Lower leg skin (tissue), 3 donors: ENCODE results near the gene MRPS7.

Source experiments
- POLR2A ChIP-seq, 2 donors: fragments of 450-650 bp; IDR thresholded peaks; one replicate each; pipeline ENCODE4 v1.6.1; 2016 to 2017; ENCODE audit warnings: antibody characterized with exemption in 2 of 2, mild to moderate bottlenecking in 1 of 2, moderate library complexity in 1 of 2
- TF ChIP-seq, protein P1 (sequence below), 3 donors: fragments of 450-650 bp; IDR thresholded peaks; one replicate each; pipeline ENCODE4 v1.5.1; 2016; ENCODE audit warnings: antibody characterized with exemption in 3 of 3, mild to moderate bottlenecking in 3 of 3, moderate library complexity in 2 of 3

DNA sequence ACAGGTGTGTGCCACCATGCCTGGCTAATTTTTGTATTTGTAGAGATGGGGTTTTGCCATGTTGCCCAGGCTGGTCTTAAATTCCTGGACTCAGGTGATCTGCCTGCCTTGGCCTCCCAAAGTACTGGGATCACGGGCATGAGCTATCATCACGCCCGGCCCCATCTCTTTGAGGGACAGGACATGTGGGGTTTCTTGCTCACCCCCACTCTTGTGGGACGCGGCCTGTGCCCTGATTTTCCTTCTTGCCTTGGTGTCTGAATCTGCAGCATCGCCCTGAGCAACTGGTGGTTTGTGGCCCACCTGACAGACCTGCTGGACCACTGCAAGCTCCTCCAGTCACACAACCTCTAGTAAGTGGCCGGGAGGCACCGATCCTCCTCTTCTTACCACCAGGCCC is 30.6 kb upstream of the MRPS7 start:
- TF ChIP-seq, protein P1, sequence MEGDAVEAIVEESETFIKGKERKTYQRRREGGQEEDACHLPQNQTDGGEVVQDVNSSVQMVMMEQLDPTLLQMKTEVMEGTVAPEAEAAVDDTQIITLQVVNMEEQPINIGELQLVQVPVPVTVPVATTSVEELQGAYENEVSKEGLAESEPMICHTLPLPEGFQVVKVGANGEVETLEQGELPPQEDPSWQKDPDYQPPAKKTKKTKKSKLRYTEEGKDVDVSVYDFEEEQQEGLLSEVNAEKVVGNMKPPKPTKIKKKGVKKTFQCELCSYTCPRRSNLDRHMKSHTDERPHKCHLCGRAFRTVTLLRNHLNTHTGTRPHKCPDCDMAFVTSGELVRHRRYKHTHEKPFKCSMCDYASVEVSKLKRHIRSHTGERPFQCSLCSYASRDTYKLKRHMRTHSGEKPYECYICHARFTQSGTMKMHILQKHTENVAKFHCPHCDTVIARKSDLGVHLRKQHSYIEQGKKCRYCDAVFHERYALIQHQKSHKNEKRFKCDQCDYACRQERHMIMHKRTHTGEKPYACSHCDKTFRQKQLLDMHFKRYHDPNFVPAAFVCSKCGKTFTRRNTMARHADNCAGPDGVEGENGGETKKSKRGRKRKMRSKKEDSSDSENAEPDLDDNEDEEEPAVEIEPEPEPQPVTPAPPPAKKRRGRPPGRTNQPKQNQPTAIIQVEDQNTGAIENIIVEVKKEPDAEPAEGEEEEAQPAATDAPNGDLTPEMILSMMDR (IDR thresholded peaks at IDR 0.05), result no peak
- TF ChIP-seq POLR2A (IDR thresholded peaks at IDR 0.05), result no peak
